Measurements from ENCODE around the gene BTBD17. TPM values are rescaled to one million over a fixed set of nuclear protein-coding genes. Genes with fewer than 3 reads are reported as not detected.
A peak's percentile ranks its signal among the peaks of the same experiment; 100 is the strongest.

Gene BTBD17
- total and polyA plus RNA-seq, 10 of the 15 experiments (the other 5 are each of a cell fraction or from before 2014, with no cell fraction given), result not detected

GRCh38 chr17:74369221-74369620, 7.6 kb upstream of the BTBD17 start:
- ChIA-PET CTCF (interaction anchor here (0.5 to 6.9 kb wide), 31 partner anchors 9 to 751 kb away, joined by 3 to 114 read pairs (median 5); partner anchors contain the start of gene CD300LB), POLR2A (no interaction called here), RAD21 (ENCODE audit: unreplicated experiment) (interaction anchor here (0.9 to 6.1 kb wide), 12 partner anchors 9 to 280 kb away, joined by 3 to 83 read pairs (median 6); partner anchors contain the start of gene CD300LB), SMC1A (ENCODE audit: uncharacterized antibody, unreplicated experiment) (interaction anchor here (0.6 to 5.8 kb wide), 12 partner anchors 10 to 266 kb away, joined by 3 to 47 read pairs (median 5); partner anchors contain the start of gene CD300LB)
- no peaks in the 10 kb centered on the region for H3K36me3 ChIP-seq (ENCODE audit: control insufficient read depth in 2 of 2, insufficient read depth in 2 of 2, low read length in 1 of 2)
- no peaks in the 10 kb centered on the region; a peak in 2 of 4 replicates for H3K27me3 ChIP-seq (replicated peaks in 1 of 2; ENCODE audit: control insufficient read depth in 2 of 2, insufficient read depth in 2 of 2, low read length in 1 of 2)
- no peak overlapping the region for H3K27ac ChIP-seq (ENCODE audit: control insufficient read depth, insufficient read depth)
- in situ Hi-C loops (cut with MboI) (no loop called here), intact Hi-C loops (cut with micrococcal nuclease; ENCODE audit: unreplicated experiment) (loop anchor here (2.0 kb wide), 3 partner anchors 88 to 234 kb away; no protein-coding TSS in a partner anchor)
- H4K20me1 ChIP-seq (ENCODE audit: control insufficient read depth, insufficient read depth), result no peaks in the 10 kb centered on the region
- FAIRE-seq (no peak), DNase-seq (ENCODE audit: low read depth, low spot score) (no peak), ATAC-seq (peak; percentile 72)
- H3K79me2 ChIP-seq (ENCODE audit: control insufficient read depth, insufficient read depth, low read length), result no peaks in the 10 kb centered on the region
- 0 out of 3 replicates have a peak, but pooled peaks of 1 of the 2 experiments have one; percentile 8 for TF ChIP-seq EGR1 (IDR thresholded peaks at IDR 0.05; ENCODE audit: borderline replicate concordance in 1 of 2, low read depth in 2 of 2, low read length in 2 of 2)
- TF ChIP-seq ZNF687 (IDR thresholded peaks at IDR 0.05), result no peak
- no peak for TF ChIP-seq E4F1 (IDR thresholded peaks at IDR 0.05; ENCODE audit: borderline replicate concordance, partially characterized antibody)
- no peak overlapping the region for H3K4me2 ChIP-seq (ENCODE audit: control insufficient read depth, insufficient read depth)
- peaks cover 7% of the 10 kb centered on the region for H3K4me1 ChIP-seq (ENCODE audit: control insufficient read depth, insufficient read depth, low read length)
- H3K9ac ChIP-seq (ENCODE audit: control insufficient read depth, insufficient read depth, low read length), result no peak overlapping the region
- BruUV-seq (replicated peaks), result no TSS peak
- no peak overlapping the region for H2AFZ ChIP-seq (ENCODE audit: control insufficient read depth, low read depth, low read length)
- 0% methylated on average over 3 of the region's 10 CpGs for WGBS (ENCODE audit: insufficient coverage, insufficient replicate concordance, low lambda C conversion rate, missing lambda C conversion rate)
- H3K9me3 ChIP-seq (replicated peaks; ENCODE audit: control insufficient read depth, insufficient read depth, low read length), result no peaks in the 10 kb centered on the region
- no peak overlapping the region for H3K4me3 ChIP-seq

Measured in GM12878 (cell line).